Measurements from ENCODE around the gene GM2A. TPM values are rescaled to one million over a fixed set of nuclear protein-coding genes. Genes with fewer than 3 reads are reported as not detected.

GM2A gene
- total RNA-seq (2014; rRNA removed; shearing (Covaris generic)) = 30.2 and 34.2 TPM in 2 replicates

DNA sequence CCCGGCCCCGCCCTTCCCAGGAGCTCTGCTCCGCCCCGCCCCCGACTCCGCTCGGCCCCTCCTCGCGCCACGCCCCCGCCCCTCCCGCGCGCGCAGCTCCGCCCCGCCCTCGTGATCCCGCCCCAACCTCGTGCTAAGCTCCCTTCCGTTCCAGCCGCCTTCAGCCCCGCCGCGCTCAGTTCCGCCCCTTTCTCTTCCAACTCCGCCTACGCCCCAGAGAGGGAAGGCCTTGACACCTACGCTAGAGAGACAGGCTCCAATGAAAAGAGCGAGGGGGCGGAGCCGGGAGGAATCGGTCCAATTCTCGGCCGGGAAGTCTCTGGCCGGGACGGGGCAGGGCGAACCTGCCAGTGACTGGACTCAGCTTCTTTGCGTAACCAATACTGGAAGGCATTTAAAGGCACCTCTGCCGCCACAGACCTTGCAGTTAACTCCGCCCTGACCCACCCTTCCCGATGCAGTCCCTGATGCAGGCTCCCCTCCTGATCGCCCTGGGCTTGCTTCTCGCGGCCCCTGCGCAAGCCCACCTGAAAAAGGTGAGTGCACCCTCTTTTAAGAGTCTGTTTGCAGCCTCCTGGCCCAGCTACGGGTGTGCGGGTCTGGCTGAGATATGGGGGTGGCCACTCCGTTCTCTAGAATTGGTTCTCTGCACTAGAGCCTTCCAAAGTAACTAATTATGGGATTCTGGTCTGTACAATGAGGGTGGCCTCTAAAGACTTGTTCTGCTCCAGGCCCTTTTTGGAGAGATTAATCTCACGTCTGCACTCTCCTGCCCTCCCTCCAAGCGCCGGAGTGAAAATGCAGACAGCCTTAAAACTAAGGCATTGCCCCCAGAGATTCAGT is at the start of gene GM2A:
TSS of gene GM2A (plus strand) at position 424 of the 843 bp plus-strand sequence. CDS start at position 456, 32 bp downstream.
- DNase-seq (ENCODE audit: low spot score) = peak; percentile 99

DNA sequence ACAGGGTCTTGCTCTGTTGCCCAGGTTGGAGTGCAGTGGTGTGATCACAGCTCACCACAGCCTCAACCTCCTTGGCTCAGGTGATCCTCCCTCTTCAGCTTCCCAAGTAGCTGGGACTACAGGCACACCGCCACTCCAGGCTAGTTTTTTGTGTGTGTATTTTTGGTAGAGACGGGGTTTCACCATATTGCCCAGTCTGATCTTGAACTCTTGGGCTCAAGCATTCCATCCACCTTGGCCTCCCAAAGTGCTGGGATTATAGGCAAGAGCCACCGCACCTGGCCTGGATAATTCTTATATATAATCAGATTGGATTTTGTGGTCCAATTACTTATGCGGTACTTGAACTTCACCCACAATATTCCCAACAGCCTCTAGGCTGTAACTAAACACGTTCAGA is 48.9 kb upstream of the GM2A start:
- no peak for DNase-seq (ENCODE audit: low spot score)

DNA sequence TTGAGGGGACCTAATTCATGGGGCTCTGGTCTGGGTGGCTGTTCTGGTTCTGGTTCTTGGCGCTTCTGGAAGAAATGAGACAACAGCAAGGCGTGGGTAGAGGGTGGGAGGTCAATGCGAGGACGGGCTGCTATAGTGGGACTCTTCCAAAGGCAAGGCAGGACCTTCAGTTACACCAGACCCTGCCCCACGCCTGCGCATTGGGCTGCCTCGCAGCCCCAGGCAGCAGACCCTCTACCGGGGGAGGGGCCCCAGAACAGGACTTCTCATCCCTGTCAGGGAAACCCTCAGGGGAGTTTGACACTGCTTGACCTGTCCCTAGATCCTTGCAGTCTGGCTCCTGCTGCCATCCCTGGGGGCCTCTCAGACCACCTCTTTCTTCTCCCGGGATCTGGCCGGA is 47.6 kb upstream of the GM2A start:
- DNase-seq (ENCODE audit: low spot score) = no peak

DNA sequence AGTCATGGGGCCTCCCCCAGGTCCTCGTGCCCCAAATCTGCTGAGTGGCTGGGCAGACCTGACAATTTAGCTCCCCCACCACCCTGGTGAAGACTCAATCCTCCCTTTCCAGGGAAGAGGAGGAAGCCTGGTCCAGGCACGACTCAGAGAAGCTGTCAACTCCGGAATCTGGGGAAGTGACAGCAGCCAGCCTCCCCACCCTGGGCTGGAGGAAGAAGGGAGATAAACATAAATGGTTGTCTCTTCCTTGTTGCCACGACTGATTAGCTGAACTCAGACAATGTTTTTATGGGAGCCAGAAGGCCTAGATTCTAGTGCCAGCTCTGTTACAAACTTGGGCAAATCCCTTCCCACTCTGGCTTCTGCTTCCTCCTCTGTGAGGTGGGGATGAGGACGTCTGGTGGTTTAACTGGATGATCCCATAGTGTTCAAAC is 44.5 kb upstream of the GM2A start:
- no peak for DNase-seq (ENCODE audit: low spot score)

DNA sequence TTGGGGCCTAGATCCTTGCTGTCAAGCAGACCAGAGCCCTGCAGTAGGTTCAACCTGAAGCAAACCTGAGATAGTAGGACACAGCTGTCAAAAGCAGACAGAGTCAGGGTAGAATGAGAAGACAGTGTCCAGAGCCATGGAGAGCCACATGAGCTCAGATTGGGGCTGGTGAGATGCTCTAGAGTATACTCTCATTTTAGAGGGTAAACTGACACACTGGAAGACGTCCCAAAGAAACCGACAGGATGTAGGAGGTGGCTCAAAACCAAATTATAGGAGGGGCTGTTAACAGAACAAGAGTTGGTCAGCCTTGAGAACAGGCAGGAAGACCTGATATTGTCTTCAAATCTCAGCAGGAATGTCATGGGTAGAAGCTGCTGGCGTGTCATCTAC is 40.6 kb upstream of the GM2A start:
- no peak for DNase-seq (ENCODE audit: low spot score)

DNA sequence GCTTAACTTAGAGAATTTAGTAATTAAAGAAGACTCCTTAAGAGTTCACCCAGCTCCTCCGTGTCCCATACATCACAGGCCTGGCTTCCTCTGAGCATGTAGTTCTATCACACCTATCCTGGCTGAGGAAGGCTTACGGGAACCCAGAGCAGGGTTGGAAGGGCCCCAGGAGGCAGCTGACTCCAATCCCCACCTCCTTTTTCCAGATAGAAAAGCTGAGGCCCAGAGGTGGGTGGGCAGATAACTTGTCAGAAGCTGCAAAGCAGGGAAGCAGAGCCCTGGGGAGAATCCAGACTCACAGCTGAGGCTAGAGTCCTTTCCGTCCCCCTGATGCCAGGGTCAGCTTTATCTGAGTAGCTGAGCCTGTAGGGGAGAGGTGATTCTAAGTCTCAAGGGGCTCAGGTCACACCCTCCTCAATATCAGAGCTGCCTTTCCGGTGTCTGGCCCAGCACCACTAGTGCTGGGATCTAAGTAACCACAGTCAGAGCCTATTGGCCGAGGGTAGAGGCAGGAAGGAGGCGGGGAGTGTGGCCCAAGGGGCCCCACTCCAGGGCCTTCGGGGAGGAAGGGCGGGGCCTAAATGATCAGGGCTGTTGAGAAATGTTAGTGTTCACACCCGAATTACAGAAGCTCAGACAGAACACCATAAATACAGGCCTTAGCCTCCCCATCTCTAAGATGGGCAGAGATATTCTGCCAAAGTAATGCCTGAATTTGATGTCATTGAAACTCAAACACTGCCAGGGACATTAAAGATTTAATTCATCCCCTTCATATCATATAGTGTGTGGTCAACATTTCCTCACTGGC is 39.0 kb upstream of the GM2A start:
- DNase-seq (ENCODE audit: low spot score) = peak; percentile 69

DNA sequence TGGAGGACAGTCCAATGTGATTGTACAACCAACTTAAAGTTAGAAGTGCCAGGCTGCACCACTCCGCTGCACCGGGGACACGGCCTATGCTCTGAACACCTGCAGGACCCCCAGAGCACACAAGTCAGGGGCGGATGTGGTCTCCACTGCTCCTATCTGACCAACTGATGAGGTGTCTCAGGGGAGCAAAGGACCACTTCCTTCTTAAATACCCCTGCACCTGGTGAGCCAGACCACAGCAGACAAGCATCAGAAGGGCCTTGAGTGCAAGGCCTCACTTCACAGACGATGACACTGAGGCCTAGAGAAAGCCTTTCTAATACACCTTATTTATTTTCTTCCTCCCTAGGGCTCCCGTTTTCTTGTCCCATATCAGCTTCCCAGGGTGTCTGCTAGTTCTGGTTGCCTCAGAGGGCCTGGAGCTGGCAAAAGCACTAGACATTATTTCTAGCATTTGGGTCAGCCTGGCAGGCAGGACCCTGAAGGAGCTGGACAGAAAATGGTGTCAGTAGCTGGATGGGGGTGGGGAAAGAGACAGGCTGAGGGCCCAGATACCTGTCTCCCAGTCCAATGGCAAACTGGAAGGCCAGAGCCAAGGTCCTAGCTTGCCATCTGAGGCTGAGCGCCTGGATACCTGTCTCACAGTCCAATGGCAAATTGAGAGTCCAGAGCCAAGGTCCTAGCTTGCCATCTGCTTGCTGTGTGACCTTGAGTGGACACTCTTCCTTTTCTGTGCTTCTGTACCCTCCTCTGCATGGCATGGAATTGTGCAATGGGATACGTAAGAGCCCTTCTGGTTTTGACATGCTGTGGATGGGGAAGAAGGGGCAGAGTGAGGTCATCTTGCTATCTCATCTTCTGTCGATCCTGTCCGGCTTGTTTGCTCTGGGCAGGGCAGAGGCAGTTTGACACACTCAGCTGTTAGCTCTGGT is 38.1 kb upstream of the GM2A start:
- no peak for DNase-seq (ENCODE audit: low spot score)

DNA sequence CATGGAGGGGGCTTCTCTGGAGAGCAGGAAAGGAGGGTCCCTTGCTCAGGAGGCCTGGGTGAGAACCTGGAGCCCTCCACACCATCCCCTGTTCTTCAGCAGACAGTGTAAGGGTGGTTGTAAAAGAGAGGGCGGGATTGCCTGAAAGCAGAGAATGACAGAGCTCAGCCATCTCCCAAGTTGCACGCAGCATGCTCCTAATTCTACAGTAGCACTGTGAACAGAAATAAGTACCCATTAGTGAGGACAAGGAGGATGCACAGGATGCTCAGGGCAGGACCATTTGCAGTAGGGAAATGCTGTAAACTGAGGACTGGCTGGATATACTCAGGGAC is 37.5 kb upstream of the GM2A start:
- DNase-seq (ENCODE audit: low spot score) = no peak

DNA sequence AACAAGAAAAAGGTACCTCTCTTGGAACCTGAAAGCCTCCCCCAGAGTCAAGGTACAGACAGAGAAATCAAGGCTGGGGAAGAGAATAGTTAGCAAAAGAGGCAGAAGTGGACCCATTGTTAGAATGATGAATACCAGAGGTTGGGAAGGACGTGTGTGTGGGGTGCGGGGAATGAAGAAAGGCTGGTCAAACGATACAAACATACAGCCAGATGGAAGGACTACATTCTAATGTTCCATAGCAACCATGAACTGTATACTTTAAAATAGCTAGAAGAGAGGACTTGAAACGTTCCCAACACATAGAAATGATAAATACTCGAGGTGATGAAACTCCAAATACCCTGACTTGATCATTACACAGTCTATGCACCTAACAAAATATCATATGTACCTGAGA is 36.2 kb upstream of the GM2A start:
- no peak for DNase-seq (ENCODE audit: low spot score)

DNA sequence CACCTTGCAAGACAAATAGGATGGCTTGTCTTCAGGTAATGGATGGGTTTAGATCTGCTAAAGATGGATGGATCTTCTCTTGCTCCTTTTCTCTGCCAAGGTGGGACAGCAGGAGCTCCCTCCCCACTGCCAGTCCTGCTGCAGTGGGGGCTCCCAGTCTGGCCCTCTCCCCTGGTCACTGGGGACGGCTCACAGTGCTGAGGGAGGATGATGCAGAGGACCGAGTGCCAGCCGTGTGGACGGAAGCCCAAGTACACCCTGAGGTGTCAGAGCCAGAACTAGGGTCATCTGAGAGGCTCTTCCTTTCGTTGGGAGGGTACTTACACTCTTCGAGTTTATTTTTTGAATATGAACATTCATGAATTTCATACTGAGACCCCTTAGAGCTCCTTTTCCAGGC is 34.8 kb upstream of the GM2A start:
- DNase-seq (ENCODE audit: low spot score) = no peak

DNA sequence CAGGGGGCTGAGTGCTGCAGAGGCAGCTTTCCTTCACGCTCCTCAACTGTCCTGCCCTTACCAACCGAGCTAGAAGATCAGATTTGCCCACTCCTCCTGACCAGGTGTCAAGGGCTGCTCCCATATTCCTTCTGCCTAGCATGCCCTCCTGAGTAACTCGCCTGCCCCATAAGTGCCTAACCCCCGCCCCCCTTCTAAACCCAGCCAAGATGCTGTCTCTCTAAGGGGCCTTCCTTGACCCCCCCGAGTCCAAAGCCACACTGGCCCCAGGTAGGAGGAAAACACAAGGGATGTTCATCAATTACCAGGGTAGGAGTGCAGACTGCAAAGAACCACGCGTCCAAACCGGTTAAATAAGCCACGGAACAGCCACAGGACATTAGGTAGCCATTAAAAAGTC is 33.8 kb upstream of the GM2A start:
- no peak for DNase-seq (ENCODE audit: low spot score)

DNA sequence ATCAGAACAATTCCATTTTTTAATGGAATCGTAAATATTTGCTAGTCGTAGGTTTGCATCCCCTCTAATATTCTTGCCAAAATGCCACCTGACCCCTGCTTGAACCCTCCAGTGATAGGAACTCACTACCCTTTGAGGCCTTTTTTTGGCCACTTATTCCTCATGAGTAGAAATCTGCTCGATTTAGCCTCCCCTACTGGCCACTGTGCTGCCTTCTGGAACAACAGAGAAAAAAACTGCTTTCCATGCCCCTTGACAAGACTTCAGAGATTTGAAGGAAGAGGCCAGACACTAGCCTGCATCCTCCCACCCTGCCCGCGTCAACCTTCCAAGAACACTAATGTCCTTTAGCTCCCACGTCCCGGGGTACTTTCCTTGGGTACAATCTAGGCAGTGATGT is 33.2 kb upstream of the GM2A start:
- DNase-seq (ENCODE audit: low spot score) = no peak

DNA sequence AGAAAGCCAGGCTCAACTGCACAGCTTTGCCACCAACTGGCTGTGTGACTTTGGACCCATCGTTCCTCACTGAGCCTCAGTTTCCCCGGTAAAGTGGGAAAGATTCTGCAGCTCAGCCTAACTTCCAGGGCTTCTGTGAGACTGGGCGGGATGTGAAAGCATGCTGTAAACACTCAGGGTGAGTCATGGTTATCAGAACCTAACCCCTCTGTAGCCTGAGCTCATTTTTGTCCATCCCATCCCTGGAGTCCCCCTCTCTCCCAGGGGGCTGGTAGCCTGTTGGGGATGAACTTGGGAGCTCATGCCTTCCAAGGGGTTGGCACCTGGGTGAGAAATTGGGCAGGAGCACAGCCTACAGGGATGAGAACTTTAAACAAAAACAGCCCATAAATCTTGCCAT is 31.4 kb upstream of the GM2A start:
- no peak for DNase-seq (ENCODE audit: low spot score)

DNA sequence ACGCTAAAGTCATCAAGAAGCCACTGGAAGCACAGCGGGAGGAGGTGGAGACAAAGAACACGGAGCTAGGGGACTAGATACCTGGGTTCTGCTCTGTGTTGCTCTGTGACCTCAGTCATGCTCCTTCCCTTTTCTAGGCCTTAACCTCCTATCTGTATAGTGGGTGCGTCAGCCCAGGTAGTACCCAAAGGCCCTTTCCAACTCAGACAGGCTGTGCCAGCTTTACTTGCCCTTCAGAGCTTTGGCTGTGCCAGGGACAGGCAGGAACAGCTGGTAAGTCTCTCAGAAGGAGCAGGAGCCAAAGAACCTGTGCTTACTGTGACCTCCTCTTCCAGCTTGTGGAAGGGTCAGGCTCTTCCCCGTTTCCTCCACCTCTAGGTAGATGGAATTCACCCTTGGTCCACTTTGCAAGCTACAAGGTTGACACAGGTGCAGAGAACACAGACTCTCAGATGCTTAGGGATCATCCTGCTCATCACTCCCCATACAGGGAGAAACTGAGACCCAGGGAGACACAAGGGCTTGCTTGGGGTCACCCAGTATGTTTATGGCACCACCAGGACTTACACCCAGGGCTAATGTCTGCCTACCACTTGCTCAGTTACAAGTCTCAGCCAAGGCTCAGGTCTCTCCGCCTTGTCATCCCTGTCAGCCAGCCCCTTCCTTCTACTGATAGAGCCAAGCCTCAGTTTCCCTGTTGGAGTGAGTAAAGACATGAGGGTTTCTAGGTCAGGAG is 30.8 kb upstream of the GM2A start:
- no peak for DNase-seq (ENCODE audit: low spot score)

DNA sequence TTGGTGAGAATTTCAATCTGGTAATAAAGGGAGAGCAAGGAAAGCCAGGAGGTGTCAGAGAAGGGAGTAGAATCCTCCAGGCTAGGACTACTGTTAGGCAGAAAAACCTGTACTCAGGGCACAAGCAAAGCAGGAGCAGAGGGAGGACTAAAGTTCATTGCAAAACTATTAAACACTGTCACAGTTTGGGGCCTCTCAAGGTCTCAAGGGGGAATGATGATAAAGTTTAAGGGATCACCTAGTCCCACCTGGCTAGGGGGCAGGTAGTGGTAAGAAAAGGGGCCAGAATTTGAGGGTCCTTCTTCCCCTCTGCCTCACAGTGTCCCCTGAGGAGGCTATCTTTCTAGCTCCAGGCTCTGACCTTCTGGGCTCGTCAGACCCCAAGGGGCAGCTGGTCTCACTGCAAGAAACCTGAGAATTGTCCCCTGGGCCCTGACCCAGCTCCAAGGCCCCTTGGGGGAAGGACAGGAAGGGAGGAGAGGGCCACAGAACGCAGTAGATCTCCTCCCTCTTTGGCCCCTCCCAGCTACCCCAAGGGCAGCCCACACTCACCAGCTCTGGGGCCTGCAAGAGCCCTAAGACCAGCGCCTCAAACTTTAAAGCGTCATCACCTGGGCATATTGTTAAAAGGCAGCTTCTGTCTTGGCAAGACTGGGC is 30.1 kb upstream of the GM2A start:
- DNase-seq (ENCODE audit: low spot score) = no peak

DNA sequence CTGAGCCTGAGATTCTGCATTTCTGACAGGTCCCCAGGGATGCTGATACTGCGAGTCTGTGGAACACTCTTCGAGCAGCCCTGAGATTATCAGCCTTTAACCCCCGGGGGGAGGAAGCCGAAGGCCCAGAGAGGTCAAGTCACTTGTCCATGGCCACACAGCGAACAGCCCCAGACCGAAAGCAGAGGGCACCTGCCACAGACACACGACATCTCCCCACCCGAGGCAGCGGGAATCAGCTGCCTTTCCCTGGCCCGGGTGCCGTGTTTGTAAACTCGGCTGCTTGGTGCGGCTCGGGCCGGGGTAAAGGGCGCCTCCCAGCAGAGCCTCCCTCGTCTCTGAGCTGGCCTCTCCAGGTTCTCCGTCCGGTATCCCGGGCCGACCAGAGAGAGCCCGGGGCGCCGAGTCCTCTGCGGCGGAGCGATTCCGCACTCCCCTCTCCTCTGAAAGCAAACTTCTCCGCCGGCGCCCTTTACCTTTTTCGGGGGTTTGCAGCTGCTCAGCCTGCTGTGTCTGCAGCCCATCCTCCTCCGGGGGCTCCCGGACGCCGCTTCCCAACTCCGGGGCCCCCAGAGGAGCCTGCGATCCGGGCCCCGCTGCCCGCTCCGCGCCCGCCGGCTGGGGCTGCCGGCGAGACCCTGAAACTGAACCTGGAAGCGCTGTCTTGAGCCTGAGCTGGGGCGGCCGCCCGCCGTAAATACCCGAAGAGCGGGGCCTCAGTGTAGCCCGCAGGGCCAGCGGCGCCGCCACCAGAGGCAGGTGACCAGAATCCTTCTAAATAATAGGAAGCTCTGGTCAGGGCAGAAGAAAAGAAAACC is 29.3 kb upstream of the GM2A start, which contains the start of gene CCDC69:
TSS of gene CCDC69 (minus strand) at position 646 of the 818 bp plus-strand sequence. CDS start at position 524, 122 bp downstream.
- DNase-seq (ENCODE audit: low spot score) = peak; percentile 62

DNA sequence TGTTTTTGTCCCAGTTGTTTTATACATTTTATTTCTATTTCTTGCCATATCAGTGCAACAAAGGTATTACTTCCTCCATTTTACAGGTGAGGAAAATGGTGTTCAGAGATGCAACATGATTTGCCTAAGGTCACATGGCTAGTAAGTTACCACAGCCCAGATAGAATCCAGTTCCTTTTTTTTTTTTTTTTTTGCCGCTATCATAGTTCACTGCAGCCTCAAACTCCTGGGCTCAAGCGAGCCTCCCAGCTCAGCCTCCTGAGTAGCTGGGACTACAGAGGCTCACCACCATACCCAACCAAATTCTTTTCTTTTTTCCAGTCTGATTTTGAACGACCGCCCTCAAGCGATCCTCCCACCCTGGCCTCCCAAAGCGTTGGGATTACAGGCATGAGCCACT is 28.6 kb upstream of the GM2A start:
- DNase-seq (ENCODE audit: low spot score) = no peak

DNA sequence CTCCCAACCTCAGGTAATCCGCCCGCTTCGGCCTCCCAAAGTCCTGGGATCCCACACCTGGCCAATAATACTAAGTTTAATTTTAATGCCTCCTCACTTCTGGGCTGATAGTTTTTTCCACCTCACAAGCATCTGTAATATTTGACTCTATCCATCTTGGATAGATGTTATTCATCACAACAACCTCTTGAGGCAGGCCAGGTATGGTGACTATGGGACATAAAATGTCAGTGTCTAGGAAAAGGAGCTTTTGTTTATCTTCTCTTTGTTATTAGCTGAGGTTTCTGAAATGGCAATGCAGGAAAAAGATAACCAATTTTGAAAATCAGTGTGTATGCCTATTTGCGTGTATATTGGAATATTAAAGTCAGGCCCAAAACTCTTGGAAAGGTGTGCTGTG is 27.9 kb upstream of the GM2A start:
- no peak for DNase-seq (ENCODE audit: low spot score)

DNA sequence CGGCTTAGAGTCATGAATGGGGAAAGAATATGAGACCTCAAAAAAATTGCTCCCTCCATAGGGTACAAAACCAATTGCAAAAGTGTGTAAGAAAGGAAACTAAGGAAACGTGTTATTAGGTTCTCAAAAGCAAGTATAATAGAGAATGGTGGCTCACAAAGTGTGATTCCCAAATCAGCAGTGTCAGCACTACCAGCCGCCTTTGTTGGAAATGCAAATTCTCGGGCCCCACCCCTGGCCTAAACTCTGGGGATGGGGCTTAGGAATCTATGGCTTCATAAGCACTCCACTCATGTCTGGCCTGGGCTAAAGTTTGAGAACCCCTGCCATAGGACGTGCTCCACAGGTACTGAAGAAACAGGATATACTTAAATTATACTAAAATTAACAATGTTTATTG is 27.5 kb upstream of the GM2A start:
- DNase-seq (ENCODE audit: low spot score) = no peak

Measured in A172 (cell line).